Tibial nerve (tissue), 3 donors: Measurements from ENCODE around the gene NRXN3.

Experiments used
- CTCF ChIP-seq, 5 experiments: fragments of 200-600 bp in 3 of 5; fragments of 450-650 bp in 2 of 5; sonication (generic) in 3 of 5; IDR thresholded peaks; one replicate each; pipeline ENCODE4 v1.5.1; 2016 to 2019; ENCODE audit warnings: antibody characterized with exemption in 5 of 5, mild to moderate bottlenecking in 3 of 5, moderate library complexity in 2 of 5
- POLR2A ChIP-seq, 2 donors: fragments of 450-650 bp; IDR thresholded peaks; one replicate each; pipeline ENCODE4 v1.6.1; 2017; ENCODE audit warnings: antibody characterized with exemption in 2 of 2, mild to moderate bottlenecking in 2 of 2, moderate library complexity in 2 of 2

- TF ChIP-seq CTCF (IDR thresholded peaks at IDR 0.05) (no peak), POLR2A (IDR thresholded peaks at IDR 0.05) (no peak)
Observed at GRCh38 chr14:79639613-79640012, 1469.4 kb downstream of the NRXN3 start.
